Rectal smooth muscle tissue (tissue), 1 donor: ENCODE results near the gene RPL12.

Experiments
- H3K27ac ChIP-seq: one replicate; pipeline ENCODE4 v1.7.0; 2013; ENCODE audit warnings: low read depth, low read length, inconsistent platforms
- H3K27me3 ChIP-seq: one replicate; pipeline ENCODE4 v1.7.0; 2013; ENCODE audit warnings: low read length; ENCODE audit not compliant: control insufficient read depth, insufficient read depth
- H3K36me3 ChIP-seq: one replicate; pipeline ENCODE4 v1.7.0; 2013; ENCODE audit warnings: low read length; ENCODE audit not compliant: control insufficient read depth, insufficient read depth
- H3K4me1 ChIP-seq: one replicate; pipeline ENCODE4 v1.7.0; 2013; ENCODE audit warnings: low read length; ENCODE audit not compliant: control insufficient read depth, insufficient read depth
- H3K4me3 ChIP-seq: one replicate; pipeline ENCODE4 v1.7.0; 2013; ENCODE audit warnings: low read length
- H3K9ac ChIP-seq: one replicate; pipeline ENCODE4 v1.7.0; 2013; ENCODE audit warnings: low read length

The RPL12 gene

GRCh38 chr9:127423476-127423933 lies 27.7 kb downstream of the RPL12 start:
- peak overlapping the region; percentile 100 for H3K4me3 ChIP-seq
- H3K4me1 ChIP-seq, result peaks cover 21% of the 10 kb centered on the region
- peak overlapping the region; percentile 82 for H3K27ac ChIP-seq
- H3K9ac ChIP-seq, result peak overlapping the region; percentile 43
- H3K36me3 ChIP-seq, result no peaks in the 10 kb centered on the region
- H3K27me3 ChIP-seq, result no peaks in the 10 kb centered on the region

GRCh38 chr9:127422787-127423186 lies 28.4 kb downstream of the RPL12 start:
- peak overlapping the region; percentile 82 for H3K27ac ChIP-seq
- peaks cover 25% of the 10 kb centered on the region for H3K4me1 ChIP-seq
- H3K27me3 ChIP-seq, result no peaks in the 10 kb centered on the region
- peaks cover 3% of the 10 kb centered on the region for H3K36me3 ChIP-seq
- no peak overlapping the region for H3K9ac ChIP-seq
- H3K4me3 ChIP-seq, result peak overlapping the region; percentile 100

GRCh38 chr9:127422133-127422782 lies 28.9 kb downstream of the RPL12 start:
- Histone ChIP-seq H3K4me1 (peaks cover 29% of the 10 kb centered on the region), H3K4me3 (peak overlapping the region; percentile 100), H3K36me3 (peaks cover 3% of the 10 kb centered on the region), H3K27me3 (no peaks in the 10 kb centered on the region), H3K27ac (peak overlapping the region; percentile 82), H3K9ac (no peak overlapping the region)

GRCh38 chr9:127421057-127421456 lies 30.1 kb downstream of the RPL12 start:
- no peak overlapping the region for H3K9ac ChIP-seq
- no peaks in the 10 kb centered on the region for H3K27me3 ChIP-seq
- H3K4me1 ChIP-seq, result peaks cover 37% of the 10 kb centered on the region
- H3K27ac ChIP-seq, result no peak overlapping the region
- H3K4me3 ChIP-seq, result no peak overlapping the region
- peaks cover 3% of the 10 kb centered on the region for H3K36me3 ChIP-seq

- no peaks in the 10 kb centered on the region for H3K27me3 ChIP-seq
- H3K9ac ChIP-seq, result no peak overlapping the region
- H3K36me3 ChIP-seq, result peaks cover 3% of the 10 kb centered on the region
- no peak overlapping the region for H3K4me3 ChIP-seq
- H3K27ac ChIP-seq, result peak overlapping the region; percentile 27
- H3K4me1 ChIP-seq, result peaks cover 40% of the 10 kb centered on the region
These were observed 31.9 kb downstream of the RPL12 start for GRCh38 chr9:127419348-127419747.

GRCh38 chr9:127418037-127418471 lies 33.2 kb downstream of the RPL12 start:
- Histone ChIP-seq H3K4me1 (peaks cover 37% of the 10 kb centered on the region), H3K36me3 (peaks cover 3% of the 10 kb centered on the region), H3K27ac (peak overlapping the region; percentile 90), H3K27me3 (no peaks in the 10 kb centered on the region), H3K9ac (no peak overlapping the region), H3K4me3 (no peak overlapping the region)

GRCh38 chr9:127417131-127418036 lies 33.8 kb downstream of the RPL12 start:
- peaks cover 30% of the 10 kb centered on the region for H3K4me1 ChIP-seq
- H3K27me3 ChIP-seq, result no peaks in the 10 kb centered on the region
- no peak overlapping the region for H3K9ac ChIP-seq
- peak overlapping the region; percentile 90 for H3K27ac ChIP-seq
- H3K4me3 ChIP-seq, result no peak overlapping the region
- peaks cover 3% of the 10 kb centered on the region for H3K36me3 ChIP-seq

- Histone ChIP-seq H3K27ac (peak overlapping the region; percentile 90), H3K4me3 (no peak overlapping the region), H3K9ac (no peak overlapping the region), H3K36me3 (peaks cover 3% of the 10 kb centered on the region), H3K4me1 (peaks cover 27% of the 10 kb centered on the region), H3K27me3 (no peaks in the 10 kb centered on the region)
These were observed 35.5 kb downstream of the RPL12 start for GRCh38 chr9:127415657-127416056.

GRCh38 chr9:127415141-127415540 lies 36.1 kb downstream of the RPL12 start:
- Histone ChIP-seq H3K4me3 (no peak overlapping the region), H3K27ac (peak overlapping the region; percentile 90), H3K9ac (no peak overlapping the region), H3K27me3 (no peaks in the 10 kb centered on the region), H3K4me1 (peaks cover 27% of the 10 kb centered on the region), H3K36me3 (peaks cover 3% of the 10 kb centered on the region)

- Histone ChIP-seq H3K4me3 (no peak overlapping the region), H3K36me3 (peaks cover 2% of the 10 kb centered on the region), H3K27me3 (no peaks in the 10 kb centered on the region), H3K4me1 (peaks cover 13% of the 10 kb centered on the region), H3K9ac (no peak overlapping the region), H3K27ac (no peak overlapping the region)
These were observed 40.1 kb downstream of the RPL12 start for GRCh38 chr9:127411122-127411521.

GRCh38 chr9:127407492-127407843 lies 43.7 kb downstream of the RPL12 start:
- peaks cover 17% of the 10 kb centered on the region for H3K36me3 ChIP-seq
- no peak overlapping the region for H3K9ac ChIP-seq
- H3K4me1 ChIP-seq, result peaks cover 2% of the 10 kb centered on the region
- H3K27me3 ChIP-seq, result no peaks in the 10 kb centered on the region
- peak overlapping the region; percentile 74 for H3K27ac ChIP-seq
- no peak overlapping the region for H3K4me3 ChIP-seq

- peaks cover 17% of the 10 kb centered on the region for H3K36me3 ChIP-seq
- no peak overlapping the region for H3K9ac ChIP-seq
- H3K27ac ChIP-seq, result peak overlapping the region; percentile 74
These were observed 44.3 kb downstream of the RPL12 start for GRCh38 chr9:127406799-127407491.

More at GRCh38 chr9:127406799-127407491, 44.3 kb downstream of the RPL12 start:
- no peaks in the 10 kb centered on the region for H3K27me3 ChIP-seq
- H3K4me1 ChIP-seq, result peaks cover 2% of the 10 kb centered on the region
- no peak overlapping the region for H3K4me3 ChIP-seq
